NT2/D1 (cell line): ENCODE data around the gene RMI2.

Source experiments
- YY1 ChIP-seq: IDR thresholded peaks from 2 replicates; pipeline ENCODE4 v1.6.1; 2011; ENCODE audit not compliant: insufficient read length, insufficient read depth
- ZNF274 ChIP-seq: IDR thresholded peaks from 2 replicates; pipeline ENCODE4 v1.6.1; 2011; ENCODE audit warnings: mild to moderate bottlenecking, low read depth, low read length

DNA sequence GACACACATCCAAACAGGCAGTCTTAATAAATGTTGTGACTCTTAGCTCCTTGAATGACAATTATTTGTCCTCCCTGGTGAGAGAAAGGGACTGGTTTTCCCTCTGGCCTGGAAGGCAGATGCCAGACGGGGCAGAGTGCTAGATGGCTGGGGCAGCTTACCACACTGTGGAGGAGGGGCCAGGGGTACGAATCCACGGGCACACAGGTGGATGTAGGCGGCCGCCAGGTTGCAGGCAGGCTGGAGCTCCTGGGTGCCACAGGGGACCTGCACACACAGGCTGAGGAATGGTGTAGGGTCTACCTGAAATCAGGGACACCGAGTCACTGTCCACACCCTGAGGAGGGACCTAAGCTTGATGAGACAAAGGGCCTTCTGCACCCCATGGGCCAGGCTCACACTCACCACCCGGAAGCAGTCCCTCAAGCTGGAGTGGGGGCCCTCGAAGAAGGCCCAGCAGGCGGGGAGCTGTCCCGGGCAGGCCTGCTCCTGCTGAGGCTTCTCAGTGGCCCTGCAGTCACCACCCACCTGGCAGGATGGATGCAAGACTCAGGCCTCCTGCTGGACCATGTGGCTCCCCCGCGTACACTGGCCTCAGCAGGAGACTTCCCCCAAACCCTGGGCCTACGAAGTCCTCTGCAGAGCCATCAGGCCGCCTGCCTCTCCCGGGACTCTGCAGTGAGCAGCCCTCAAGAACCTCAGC is 38.4 kb downstream of the RMI2 start:
- TF ChIP-seq YY1: no peak
- TF ChIP-seq ZNF274: no peak
